ENCODE data around the gene GBP7.

Gene GBP7

GRCh38 chr1:89199525-89200031 is 23.8 kb upstream of the GBP7 start:
- Histone ChIP-seq H3K4me1 (ENCODE audit: insufficient read depth, low read length, poor library complexity, severe bottlenecking) (peaks cover 63% of the 10 kb centered on the region), H3K4me2 (ENCODE audit: low read depth, low read length, poor library complexity, severe bottlenecking) (peak overlapping the region; percentile 99), H4K20me1 (ENCODE audit: insufficient read depth, low read length, poor library complexity, severe bottlenecking) (no peaks in the 10 kb centered on the region), H2AFZ (ENCODE audit: low read length) (peak overlapping the region; percentile 97), H3K4me3 (ENCODE audit: low read length, poor library complexity, severe bottlenecking) (peak overlapping the region; percentile 93), H3K79me2 (ENCODE audit: insufficient read depth, low read length) (0 out of 2 replicates have a peak, but pooled peaks cover 6% of the 10 kb centered on the region), H3F3A (ENCODE audit: low read depth) (peaks cover 9% of the 10 kb centered on the region), H3K9me2 (replicated peaks; ENCODE audit: low read depth, low read length) (no peaks in the 10 kb centered on the region), H3K27me3 (ENCODE audit: insufficient read depth, low read length, poor library complexity, severe bottlenecking) (no peaks in the 10 kb centered on the region), H3K9me3 (ENCODE audit: insufficient read depth, low read depth, low read length) (no peaks in the 10 kb centered on the region), H3K36me3 (ENCODE audit: insufficient read depth, low read length) (no peaks in the 10 kb centered on the region), H3K9ac (ENCODE audit: low read depth, low read length, poor library complexity, severe bottlenecking) (peak overlapping the region; percentile 90)
- TF ChIP-seq CTCF (conservative IDR thresholded peaks at IDR 0.05; ENCODE audit: low read length) (no peak), EZH2phosphoT487 (IDR thresholded peaks at IDR 0.05; ENCODE audit: borderline replicate concordance) (no peak)

- Histone ChIP-seq H2AFZ (ENCODE audit: low read length) (peak within 1 kb of the TSS; percentile 97), H3K4me3 (ENCODE audit: low read length, poor library complexity, severe bottlenecking) (peak within 1 kb of the TSS; percentile 93), H3K9ac (ENCODE audit: low read depth, low read length, poor library complexity, severe bottlenecking) (peak within 1 kb of the TSS; percentile 90), H3F3A (ENCODE audit: low read depth) (peaks cover 9% of the 10 kb centered on the region), H3K9me3 (ENCODE audit: insufficient read depth, low read depth, low read length) (no peaks in the 10 kb centered on the region), H4K20me1 (ENCODE audit: insufficient read depth, low read length, poor library complexity, severe bottlenecking) (no peaks in the 10 kb centered on the region), H3K4me2 (ENCODE audit: low read depth, low read length, poor library complexity, severe bottlenecking) (peak within 1 kb of the TSS; percentile 99), H3K9me2 (replicated peaks; ENCODE audit: low read depth, low read length) (no peaks in the 10 kb centered on the region), H3K79me2 (ENCODE audit: insufficient read depth, low read length) (0 out of 2 replicates have a peak, but pooled peaks cover 6% of the 10 kb centered on the region), H3K36me3 (ENCODE audit: insufficient read depth, low read length) (no peaks in the 10 kb centered on the region), H3K27me3 (ENCODE audit: insufficient read depth, low read length, poor library complexity, severe bottlenecking) (no peaks in the 10 kb centered on the region), H3K4me1 (ENCODE audit: insufficient read depth, low read length, poor library complexity, severe bottlenecking) (peaks cover 70% of the 10 kb centered on the region)
- TF ChIP-seq CTCF (conservative IDR thresholded peaks at IDR 0.05; ENCODE audit: low read length) (no peak), EZH2phosphoT487 (IDR thresholded peaks at IDR 0.05; ENCODE audit: borderline replicate concordance) (no peak)
These were observed 22.8 kb upstream of the GBP7 start, which contains the start of gene GBP4 for GRCh38 chr1:89198491-89199072. GBP4 (minus strand) TSS chr1:89198942; CDS start chr1:89198834, 108 bp downstream.

GRCh38 chr1:89198081-89198480 is 22.3 kb upstream of the GBP7 start:
- H2AFZ ChIP-seq (ENCODE audit: low read length): peak overlapping the region; percentile 97
- H3K27me3 ChIP-seq (ENCODE audit: insufficient read depth, low read length, poor library complexity, severe bottlenecking): no peaks in the 10 kb centered on the region
- H3K36me3 ChIP-seq (ENCODE audit: insufficient read depth, low read length): no peaks in the 10 kb centered on the region
- peak overlapping the region; percentile 99 for H3K4me2 ChIP-seq (ENCODE audit: low read depth, low read length, poor library complexity, severe bottlenecking)
- peaks cover 65% of the 10 kb centered on the region for H3K4me1 ChIP-seq (ENCODE audit: insufficient read depth, low read length, poor library complexity, severe bottlenecking)
- no peak for TF ChIP-seq EZH2phosphoT487 (IDR thresholded peaks at IDR 0.05; ENCODE audit: borderline replicate concordance)
- no peak for TF ChIP-seq CTCF (conservative IDR thresholded peaks at IDR 0.05; ENCODE audit: low read length)
- H3K79me2 ChIP-seq (ENCODE audit: insufficient read depth, low read length): 0 out of 2 replicates have a peak, but pooled peaks cover 6% of the 10 kb centered on the region
- H3K9me3 ChIP-seq (ENCODE audit: insufficient read depth, low read depth, low read length): no peaks in the 10 kb centered on the region
- peak overlapping the region; percentile 93 for H3K4me3 ChIP-seq (ENCODE audit: low read length, poor library complexity, severe bottlenecking)
- H3K9me2 ChIP-seq (replicated peaks; ENCODE audit: low read depth, low read length): no peaks in the 10 kb centered on the region
- H3K9ac ChIP-seq (ENCODE audit: low read depth, low read length, poor library complexity, severe bottlenecking): peak overlapping the region; percentile 90
- H4K20me1 ChIP-seq (ENCODE audit: insufficient read depth, low read length, poor library complexity, severe bottlenecking): no peaks in the 10 kb centered on the region
- H3F3A ChIP-seq (ENCODE audit: low read depth): peaks cover 9% of the 10 kb centered on the region

All from Loucy (cell line).